HCT116 (cell line): Measurements from ENCODE around the gene DPP4. TPM values are rescaled to one million over a fixed set of nuclear protein-coding genes. Genes with fewer than 3 reads are reported as not detected.

ENCODE experiments used
- ATAC-seq: fragments of 200-7000 bp; cut with Tn5 transposase; 2 replicates; pipeline ENCODE4 v1.9.1; 2020; ENCODE audit warnings: mild to moderate bottlenecking, moderate library complexity
- BruUV-seq: library from RNA; stranded (reverse); fragments of 400-500 nt; replicated peaks from 2 replicates; lab custom pipeline; 2021; lab: Mats Ljungman, UMichigan
- CTCF ChIA-PET: fragments of 300-600 bp; sonication (Branson Sonifier 250); formaldehyde crosslinking; loops from one replicate; lab custom pipeline; 2021; ENCODE audit warnings: antibody characterized with exemption; lab: Charles Lee
- POLR2A ChIA-PET: fragments of 300-600, 350-600 bp; sonication (Branson Sonifier 250); formaldehyde crosslinking; loops from one replicate; lab custom pipeline; 2021; ENCODE audit warnings: antibody characterized with exemption; lab: Charles Lee
- RAD21 ChIA-PET, 2 experiments: fragments of 300-600 bp; sonication (Branson Sonifier 250); formaldehyde crosslinking; loops; one replicate each; lab custom pipeline; 2023; ENCODE audit warnings: low total read pairs in 2 of 2; ENCODE audit not compliant: uncharacterized antibody in 2 of 2, unreplicated experiment in 2 of 2, low non-redundant PET in 1 of 2; lab: Charles Lee
- DNase-seq: peaks from one replicate; pipeline ENCODE4 v3.0.0-alpha.2; 2010; ENCODE audit warnings: low read depth, low spot score
- H2AFZ ChIP-seq: fragments of 200-600 bp; shearing (Covaris generic), sonication (generic); 2 replicates; pipeline ENCODE4 v1.6.1; 2017; ENCODE audit warnings: low read depth, mixed run types, mixed read lengths, antibody characterized with exemption, low read length; ENCODE audit not compliant: poor library complexity, severe bottlenecking
- H3K27ac ChIP-seq: 2 replicates; pipeline ENCODE4 v1.5.1; 2012; ENCODE audit warnings: low read depth, low read length
- H3K27me3 ChIP-seq: fragments of 200-600 bp; sonication (generic); 2 replicates; pipeline ENCODE4 v1.6.1; 2016; ENCODE audit warnings: mixed run types, low read length, mixed read lengths; ENCODE audit not compliant: insufficient read depth
- H3K36me3 ChIP-seq, 2 experiments: fragments of 200-500 bp in 1 of 2; fragments of 200-600 bp in 1 of 2; sonication (Bioruptor generic) in 1 of 2; sonication (generic) in 1 of 2; 2 replicates each; pipeline versions ENCODE4 v1.5.1 to v1.6.1; 2014 to 2016; ENCODE audit warnings: low read length in 2 of 2, inconsistent platforms in 1 of 2, mixed read lengths in 1 of 2, mixed run types in 1 of 2; ENCODE audit not compliant: insufficient read depth in 2 of 2, control insufficient read depth in 1 of 2
- H3K4me1 ChIP-seq, 2 experiments: fragments of 200-600 bp in 1 of 2; sonication (generic) in 1 of 2; 2 replicates each; pipeline versions ENCODE4 v1.5.1 to v1.6.1; 2012 to 2017; ENCODE audit warnings: low read length in 2 of 2, inconsistent platforms in 1 of 2, mild to moderate bottlenecking in 1 of 2, mixed read lengths in 1 of 2, mixed run types in 1 of 2, moderate library complexity in 1 of 2; ENCODE audit not compliant: insufficient read depth in 2 of 2, control insufficient read depth in 1 of 2
- H3K4me2 ChIP-seq: fragments of 200-600 bp; sonication (generic); 2 replicates; pipeline ENCODE4 v1.6.1; 2017; ENCODE audit warnings: mixed run types, low read length, mixed read lengths
- H3K4me3 ChIP-seq, 2 experiments: fragments of 200-600 bp in 1 of 2; sonication (generic) in 1 of 2; replicated peaks in 1 of 2; 2 replicates each; pipeline ENCODE4 v1.5.1; 2011 to 2016; ENCODE audit warnings: low read length in 2 of 2, control low read depth in 1 of 2, low read depth in 1 of 2, mild to moderate bottlenecking in 1 of 2, mixed read lengths in 1 of 2, mixed run types in 1 of 2
- H3K79me2 ChIP-seq: fragments of 200-600 bp; sonication (generic); 2 replicates; pipeline ENCODE4 v1.6.1; 2017; ENCODE audit warnings: mild to moderate bottlenecking, mixed run types, low read length, moderate library complexity, mixed read lengths; ENCODE audit not compliant: insufficient read depth
- H3K9ac ChIP-seq: fragments of 200-600 bp; sonication (generic); 2 replicates; pipeline ENCODE4 v1.6.1; 2016; ENCODE audit warnings: low read length, mixed read lengths
- H3K9me2 ChIP-seq: fragments of 200-600 bp; sonication (generic), shearing (Covaris generic); 2 replicates; pipeline ENCODE4 v1.6.1; 2017; ENCODE audit warnings: mixed run types, mild to moderate bottlenecking, moderate library complexity; ENCODE audit not compliant: insufficient read depth
- H3K9me3 ChIP-seq, 2 experiments: fragments of 200-500 bp in 1 of 2; fragments of 200-600 bp in 1 of 2; sonication (Bioruptor generic) in 1 of 2; sonication (generic) in 1 of 2; 2 replicates each; pipeline ENCODE4 v1.6.1; 2014 to 2017; ENCODE audit warnings: low read length in 2 of 2, mixed read lengths in 2 of 2, inconsistent platforms in 1 of 2, low read depth in 1 of 2, mild to moderate bottlenecking in 1 of 2, mixed run types in 1 of 2, moderate library complexity in 1 of 2; ENCODE audit not compliant: control insufficient read depth in 1 of 2, insufficient read depth in 1 of 2
- H4K20me1 ChIP-seq: fragments of 200-600 bp; sonication (generic), shearing (Covaris generic); 2 replicates; pipeline ENCODE4 v1.6.1; 2017; ENCODE audit warnings: mixed run types, mild to moderate bottlenecking, moderate library complexity; ENCODE audit not compliant: insufficient read depth
- ATF3 ChIP-seq: IDR thresholded peaks from 2 replicates; pipeline ENCODE4 v1.6.1; 2012
- CBX3 ChIP-seq: IDR thresholded peaks from 2 replicates; pipeline ENCODE4 v1.6.1; 2012; ENCODE audit warnings: low read depth
- CTCF ChIP-seq, 3 experiments: fragments of 200-600 bp in 1 of 3; sonication (generic) in 1 of 3; IDR thresholded peaks in 2 of 3; conservative IDR thresholded peaks in 1 of 3; 2 replicates each; pipeline ENCODE4 v1.5.1; 2012 to 2017; ENCODE audit warnings: low read depth in 2 of 3, low read length in 2 of 3, antibody characterized with exemption in 1 of 3, borderline replicate concordance in 1 of 3, control low read depth in 1 of 3, mild to moderate bottlenecking in 1 of 3, mixed read lengths in 1 of 3, mixed run types in 1 of 3, moderate library complexity in 1 of 3; ENCODE audit not compliant: insufficient read depth in 1 of 3
- EGR1 ChIP-seq: IDR thresholded peaks from 2 replicates; pipeline ENCODE4 v1.6.1; 2012; ENCODE audit warnings: low read depth
- ELF1 ChIP-seq: IDR thresholded peaks from 2 replicates; pipeline ENCODE4 v1.6.1; 2012; ENCODE audit warnings: low read depth, borderline replicate concordance
- EZH2phosphoT487 ChIP-seq: fragments of 200-600 bp; IDR thresholded peaks from 2 replicates; pipeline ENCODE4 v1.6.1; 2018; ENCODE audit warnings: antibody characterized with exemption, borderline replicate concordance
- FOSL1 ChIP-seq: IDR thresholded peaks from 2 replicates; pipeline ENCODE4 v1.6.1; 2012; ENCODE audit warnings: low read depth
- JUND ChIP-seq: IDR thresholded peaks from 2 replicates; pipeline ENCODE4 v1.6.1; 2012
- MAX ChIP-seq: IDR thresholded peaks from 2 replicates; pipeline ENCODE4 v1.6.1; 2012
- POLR2A ChIP-seq: IDR thresholded peaks from 2 replicates; pipeline ENCODE4 v1.7.0; 2011; ENCODE audit warnings: borderline replicate concordance; ENCODE audit not compliant: insufficient read depth, insufficient read length; ENCODE audit errors: extremely low read depth
- POLR2AphosphoS5 ChIP-seq: IDR thresholded peaks from 2 replicates; pipeline ENCODE4 v1.6.1; 2011; ENCODE audit warnings: mild to moderate bottlenecking, low read depth, low read length, moderate library complexity
- RAD21 ChIP-seq: IDR thresholded peaks from 2 replicates; pipeline ENCODE4 v1.6.1; 2012; ENCODE audit warnings: low read depth, mild to moderate bottlenecking
- SP1 ChIP-seq: IDR thresholded peaks from 2 replicates; pipeline ENCODE4 v1.6.1; 2012; ENCODE audit warnings: low read depth
- SRF ChIP-seq: IDR thresholded peaks from 2 replicates; pipeline ENCODE4 v1.6.1; 2012; ENCODE audit warnings: low read depth
- TCF7L2 ChIP-seq: IDR thresholded peaks from 2 replicates; pipeline ENCODE4 v1.7.0; 2011; ENCODE audit warnings: borderline replicate concordance, inconsistent platforms; ENCODE audit not compliant: insufficient read depth, insufficient read length; ENCODE audit errors: extremely low read depth
- YY1 ChIP-seq: IDR thresholded peaks from 2 replicates; pipeline ENCODE4 v1.6.1; 2011; ENCODE audit warnings: low read length, low read depth, moderate library complexity, mild to moderate bottlenecking; ENCODE audit not compliant: insufficient replicate concordance; ENCODE audit errors: extremely low read depth
- intact Hi-C: fragments of 100-400 bp; cut with micrococcal nuclease; formaldehyde crosslinking; loops from 2 replicates; pipeline ENCODE4 v1.10.0; 2022
- total RNA-seq: library from RNA; stranded (reverse); gene quantifications from one replicate; pipeline ENCODE4 v1.2.1, GENCODE V29; 2021; ENCODE audit not compliant: unreplicated experiment

The DPP4 gene
- total RNA-seq, 1 experiment from 2014 or later, result 3.6 TPM

GRCh38 chr2:162092008-162092390, 18.0 kb upstream of the DPP4 start:
- peaks cover 39 to 47% of the 10 kb centered on the region in 2 experiments for H3K4me1 ChIP-seq
- CTCF ChIA-PET, result no interaction called here
- POLR2A ChIA-PET, result interaction anchor here (1.3 kb wide), 1 partner anchor 19 kb away, joined by 3 read pairs; no protein-coding TSS in a partner anchor

GRCh38 chr2:162091325-162092007, 17.5 kb upstream of the DPP4 start:
- no TSS peak for BruUV-seq
- POLR2A ChIA-PET, result interaction anchor here (1.3 kb wide), 1 partner anchor 18 kb away, joined by 3 read pairs; no protein-coding TSS in a partner anchor

More at GRCh38 chr2:162092008-162092390, 18.0 kb upstream of the DPP4 start:
- H2AFZ ChIP-seq, result peak overlapping the region; percentile 69
- no peak for TF ChIP-seq EZH2phosphoT487
- TF ChIP-seq EGR1, result 0 out of 2 replicates have a peak, but pooled peaks have one; percentile 3
- no peak for TF ChIP-seq MAX
- TF ChIP-seq POLR2A, result no peak
- TF ChIP-seq, all 23 proteins: peak for 1
- Histone ChIP-seq H4K20me1 (no peaks in the 10 kb centered on the region), H3K9ac (no peak overlapping the region), H3K9me3 (no peaks in the 10 kb centered on the region), H3K9me2 (no peaks in the 10 kb centered on the region), H3K27ac (peak overlapping the region; percentile 67), H3K4me2 (peak overlapping the region; percentile 40), H3K79me2 (no peaks in the 10 kb centered on the region), H3K36me3 (no peaks in the 10 kb centered on the region), H3K4me3 (no peak overlapping the region), H3K27me3 (no peaks in the 10 kb centered on the region)
- intact Hi-C loops, result no loop called here
- ATAC-seq (no peak), DNase-seq (no peak)
- no TSS peak for BruUV-seq
- RAD21 ChIA-PET, result no interaction called here

More at GRCh38 chr2:162091325-162092007, 17.5 kb upstream of the DPP4 start:
- H3K27ac ChIP-seq, result peak overlapping the region; percentile 67
- no peaks in the 10 kb centered on the region for H3K36me3 ChIP-seq
- CTCF ChIA-PET, result no interaction called here
- ATAC-seq, result peak; percentile 90
- peak; percentile 81 for DNase-seq
- H3K79me2 ChIP-seq, result no peaks in the 10 kb centered on the region
- H3K4me2 ChIP-seq, result peak overlapping the region; percentile 40
- H3K9me3 ChIP-seq, result no peaks in the 10 kb centered on the region
- H3K9ac ChIP-seq, result peak overlapping the region; percentile 18; the same call in 1 of the 2 replicates
- H4K20me1 ChIP-seq, result no peaks in the 10 kb centered on the region
- no peaks in the 10 kb centered on the region for H3K9me2 ChIP-seq
- no peaks in the 10 kb centered on the region for H3K27me3 ChIP-seq
- peak overlapping the region; percentile 69 for H2AFZ ChIP-seq
- no peak overlapping the region for H3K4me3 ChIP-seq
- RAD21 ChIA-PET, result no interaction called here
- intact Hi-C loops, result no loop called here
- peak; percentile 50; the same call in 1 of the 2 replicates for TF ChIP-seq POLR2AphosphoS5
- TF ChIP-seq CBX3, result peak; percentile 75; the same call in 1 of the 2 replicates
- peak; percentile 87 for TF ChIP-seq FOSL1
- TF ChIP-seq SP1, result peak; percentile 79
- TF ChIP-seq CTCF (IDR thresholded peaks at IDR 0.05 in 2 of 3, conservative IDR thresholded peaks at IDR 0.05 in 1 of 3; ENCODE audit: borderline replicate concordance in 1 of 3, insufficient read depth in 1 of 3, low read depth in 2 of 3, low read length in 2 of 3), result peak; percentile 33 to 47 (median 34); a peak in 5 of 6 replicates
- TF ChIP-seq YY1, result peak; percentile 8
- peak; percentile 72 for TF ChIP-seq RAD21
- TF ChIP-seq SRF, result peak; percentile 82
- no peak for TF ChIP-seq TCF7L2
- TF ChIP-seq MAX, result peak; percentile 85
- TF ChIP-seq ELF1, result no peak
- no peak for TF ChIP-seq ATF3
- TF ChIP-seq JUND, result peak; percentile 88
- 0 out of 2 replicates have a peak, but pooled peaks have one; percentile 28 for TF ChIP-seq EGR1
- H3K4me1 ChIP-seq, result peaks cover 39 to 47% of the 10 kb centered on the region in 2 experiments
